Natural killer cell treated with Interleukin-12 subunit alpha and Interleukin-12 subunit beta and Interleukin-15 and Interleukin-18, amount 100 ng/mL, for 72 hours (primary cell): ENCODE measurements around the gene IRAG1. TPM values are rescaled to one million over a fixed set of nuclear protein-coding genes. Genes with fewer than 3 reads are reported as not detected.
"Not testable (repeated sequence)": the region's sequence is repeated elsewhere in the genome, so short reads cannot be mapped to it uniquely, and the experiment has no call there.

Source experiments
- ATAC-seq, 2 donors: fragments of 150-1000 bp; cut with Tn5 transposase in 1 of 2; sonication (Bioruptor Pico), chemical (Tn5 transposase) in 1 of 2; 2 replicates each; pipeline ENCODE4 v1.10.0; 2021
- DNase-seq: peaks from one replicate; pipeline ENCODE4 v3.0.0; 2022; ENCODE audit warnings: low spot score
- H3K27ac Mint-ChIP-seq, 2 donors: 1 replicate in 1 of 2; 2 replicates in 1 of 2; pipeline ENCODE4 v1.8.0; 2022; ENCODE audit warnings: mixed read lengths in 2 of 2, mild to moderate bottlenecking in 1 of 2, moderate library complexity in 1 of 2
- H3K27me3 Mint-ChIP-seq, 2 donors: 1 replicate in 1 of 2; 2 replicates in 1 of 2; pipeline ENCODE4 v1.8.0; 2022; ENCODE audit warnings: mixed read lengths in 2 of 2
- H3K36me3 Mint-ChIP-seq: one replicate; pipeline ENCODE4 v1.8.0; 2022; ENCODE audit warnings: mixed read lengths
- H3K4me1 Mint-ChIP-seq, 2 donors: 1 replicate in 1 of 2; 2 replicates in 1 of 2; pipeline ENCODE4 v1.8.0; 2022; ENCODE audit warnings: low read depth in 2 of 2, mixed read lengths in 2 of 2, mild to moderate bottlenecking in 1 of 2
- H3K4me3 Mint-ChIP-seq: one replicate; pipeline ENCODE4 v1.8.0; 2022; ENCODE audit warnings: mixed read lengths
- H3K9me3 Mint-ChIP-seq: 2 replicates; pipeline ENCODE4 v1.8.0; 2022; ENCODE audit warnings: mixed read lengths
- total RNA-seq, 2 donors: library from RNA; stranded (reverse); gene quantifications; one replicate each; pipeline ENCODE4 v1.2.3, GENCODE V29; 2022

IRAG1 gene
- total RNA-seq, 2 donors from 2014 or later, result not detected

GRCh38 chr11:10694486-10695239 is 1.1 kb upstream of the IRAG1 start:
- DNase-seq (no peak), ATAC-seq (no peak)
- no peak overlapping the region for H3K4me3 Mint-ChIP-seq
- no peaks in the 10 kb centered on the region for H3K36me3 Mint-ChIP-seq
- H3K27ac Mint-ChIP-seq, result no peak overlapping the region
- peaks cover 0 to 8% of the 10 kb centered on the region in 2 donors for H3K27me3 Mint-ChIP-seq
- no peaks in the 10 kb centered on the region for H3K4me1 Mint-ChIP-seq
- no peaks in the 10 kb centered on the region for H3K9me3 Mint-ChIP-seq

- Mint-ChIP-seq H3K27me3 (peaks cover 0 to 8% of the 10 kb centered on the region in 2 donors), H3K4me1 (no peaks in the 10 kb centered on the region), H3K27ac (no peak overlapping the region), H3K4me3 (no peak overlapping the region), H3K9me3 (no peaks in the 10 kb centered on the region), H3K36me3 (no peaks in the 10 kb centered on the region)
- DNase-seq (no peak), ATAC-seq (no peak)
These were observed 932 bp downstream of the IRAG1 start for GRCh38 chr11:10692531-10693115.

- DNase-seq, result no peak
- Mint-ChIP-seq H3K36me3 (no peaks in the 10 kb centered on the region), H3K9me3 (no peaks in the 10 kb centered on the region), H3K27ac (no peak overlapping the region), H3K4me1 (no peaks in the 10 kb centered on the region), H3K27me3 (peaks cover 0 to 4% of the 10 kb centered on the region in 2 donors), H3K4me3 (no peak overlapping the region)
- ATAC-seq, result no peak
These were observed 5.2 kb downstream of the IRAG1 start for GRCh38 chr11:10688401-10688800.

GRCh38 chr11:10686311-10686710 is 7.2 kb downstream of the IRAG1 start:
- H3K9me3 Mint-ChIP-seq, result no peaks in the 10 kb centered on the region
- H3K27me3 Mint-ChIP-seq, result peaks cover 0 to 4% of the 10 kb centered on the region in 2 donors
- no peak overlapping the region for H3K4me3 Mint-ChIP-seq
- H3K4me1 Mint-ChIP-seq, result no peaks in the 10 kb centered on the region
- ATAC-seq (peak in 1 of 2 donors; percentile 24), DNase-seq (no peak)
- H3K36me3 Mint-ChIP-seq, result no peaks in the 10 kb centered on the region
- no peak overlapping the region for H3K27ac Mint-ChIP-seq

- Mint-ChIP-seq H3K9me3 (no peaks in the 10 kb centered on the region), H3K4me3 (no peak overlapping the region)
These were observed 10.1 kb downstream of the IRAG1 start for GRCh38 chr11:10683429-10683828.

GRCh38 chr11:10680956-10681487 is 12.5 kb downstream of the IRAG1 start:
- ATAC-seq (no peak), DNase-seq (peak; percentile 39)
- no peak overlapping the region for H3K27ac Mint-ChIP-seq
- no peaks in the 10 kb centered on the region for H3K36me3 Mint-ChIP-seq
- no peaks in the 10 kb centered on the region for H3K9me3 Mint-ChIP-seq
- H3K4me3 Mint-ChIP-seq, result no peak overlapping the region
- peaks cover 28 to 29% of the 10 kb centered on the region in 2 donors for H3K27me3 Mint-ChIP-seq
- H3K4me1 Mint-ChIP-seq, result no peaks in the 10 kb centered on the region

More at GRCh38 chr11:10683429-10683828, 10.1 kb downstream of the IRAG1 start:
- Mint-ChIP-seq H3K4me1 (no peaks in the 10 kb centered on the region), H3K36me3 (no peaks in the 10 kb centered on the region), H3K27ac (no peak overlapping the region), H3K27me3 (peaks cover 7 to 20% of the 10 kb centered on the region in 2 donors)
- ATAC-seq (no peak), DNase-seq (no peak)

GRCh38 chr11:10680279-10680678 is 13.3 kb downstream of the IRAG1 start:
- H3K27me3 Mint-ChIP-seq, result peaks cover 35 to 36% of the 10 kb centered on the region in 2 donors
- not testable (repeated sequence) for H3K4me3 Mint-ChIP-seq, DNase-seq, H3K36me3 Mint-ChIP-seq, H3K4me1 Mint-ChIP-seq, H3K9me3 Mint-ChIP-seq, H3K27ac Mint-ChIP-seq, ATAC-seq

- Mint-ChIP-seq H3K9me3 (no peaks in the 10 kb centered on the region), H3K4me1 (no peaks in the 10 kb centered on the region), H3K4me3 (no peak overlapping the region), H3K36me3 (no peaks in the 10 kb centered on the region), H3K27ac (no peak overlapping the region), H3K27me3 (peaks cover 36 to 37% of the 10 kb centered on the region in 2 donors)
- ATAC-seq (no peak), DNase-seq (no peak)
These were observed 13.9 kb downstream of the IRAG1 start for GRCh38 chr11:10679644-10680043.

GRCh38 chr11:10678101-10678500 is 15.5 kb downstream of the IRAG1 start:
- ATAC-seq (no peak), DNase-seq (no peak)

GRCh38 chr11:10676919-10677318 is 16.6 kb downstream of the IRAG1 start:
- Mint-ChIP-seq H3K4me3 (no peak overlapping the region), H3K4me1 (no peaks in the 10 kb centered on the region), H3K27ac (no peak overlapping the region), H3K36me3 (no peaks in the 10 kb centered on the region), H3K27me3 (peaks cover 51 to 58% of the 10 kb centered on the region in 2 donors), H3K9me3 (no peaks in the 10 kb centered on the region)
- peak in 1 of 2 donors; percentile 16 for ATAC-seq
- DNase-seq, result no peak

More at GRCh38 chr11:10678101-10678500, 15.5 kb downstream of the IRAG1 start:
- H3K9me3 Mint-ChIP-seq, result no peaks in the 10 kb centered on the region
- no peaks in the 10 kb centered on the region for H3K36me3 Mint-ChIP-seq
- no peak overlapping the region for H3K27ac Mint-ChIP-seq
- H3K27me3 Mint-ChIP-seq, result peaks cover 46 to 48% of the 10 kb centered on the region in 2 donors
- H3K4me1 Mint-ChIP-seq, result no peaks in the 10 kb centered on the region
- no peak overlapping the region for H3K4me3 Mint-ChIP-seq

- Mint-ChIP-seq H3K27ac (no peak overlapping the region), H3K27me3 (peaks cover 50 to 65% of the 10 kb centered on the region in 2 donors), H3K4me3 (no peak overlapping the region), H3K4me1 (no peaks in the 10 kb centered on the region), H3K9me3 (no peaks in the 10 kb centered on the region), H3K36me3 (no peaks in the 10 kb centered on the region)
- DNase-seq (peak; percentile 51), ATAC-seq (no peak)
These were observed 18.6 kb downstream of the IRAG1 start for GRCh38 chr11:10674911-10675440.

- Mint-ChIP-seq H3K36me3 (no peaks in the 10 kb centered on the region), H3K27ac (no peak overlapping the region), H3K27me3 (peaks cover 48 to 65% of the 10 kb centered on the region in 2 donors), H3K9me3 (no peaks in the 10 kb centered on the region), H3K4me3 (no peak overlapping the region), H3K4me1 (no peaks in the 10 kb centered on the region)
- no peak for ATAC-seq
- no peak for DNase-seq
These were observed 19.1 kb downstream of the IRAG1 start for GRCh38 chr11:10674440-10674855.

GRCh38 chr11:10673501-10674062 is 20.0 kb downstream of the IRAG1 start:
- Mint-ChIP-seq H3K36me3 (no peaks in the 10 kb centered on the region), H3K9me3 (no peaks in the 10 kb centered on the region), H3K4me3 (no peak overlapping the region), H3K27ac (no peak overlapping the region), H3K27me3 (peaks cover 39 to 59% of the 10 kb centered on the region in 2 donors), H3K4me1 (no peaks in the 10 kb centered on the region)
- ATAC-seq, result no peak
- no peak for DNase-seq

- Mint-ChIP-seq H3K36me3 (no peaks in the 10 kb centered on the region), H3K4me3 (no peak overlapping the region), H3K27ac (no peak overlapping the region), H3K9me3 (no peaks in the 10 kb centered on the region), H3K27me3 (peaks cover 20 to 29% of the 10 kb centered on the region in 2 donors), H3K4me1 (no peaks in the 10 kb centered on the region)
- no peak for ATAC-seq
- DNase-seq, result no peak
These were observed 23.5 kb downstream of the IRAG1 start for GRCh38 chr11:10670099-10670498.
